ENCODE data around the gene UGT2B10. TPM values are rescaled to one million over a fixed set of nuclear protein-coding genes. Genes with fewer than 3 reads are reported as not detected.

Gene UGT2B10
- total and polyA plus RNA-seq, 2 of the 13 experiments (the other 11 are each of a cell fraction or from before 2014, with no cell fraction given) = 107 to 148 TPM

GRCh38 chr4:68865188-68865638, 49.4 kb downstream of the UGT2B10 start (continued):
- TF ChIP-seq, protein P1, sequence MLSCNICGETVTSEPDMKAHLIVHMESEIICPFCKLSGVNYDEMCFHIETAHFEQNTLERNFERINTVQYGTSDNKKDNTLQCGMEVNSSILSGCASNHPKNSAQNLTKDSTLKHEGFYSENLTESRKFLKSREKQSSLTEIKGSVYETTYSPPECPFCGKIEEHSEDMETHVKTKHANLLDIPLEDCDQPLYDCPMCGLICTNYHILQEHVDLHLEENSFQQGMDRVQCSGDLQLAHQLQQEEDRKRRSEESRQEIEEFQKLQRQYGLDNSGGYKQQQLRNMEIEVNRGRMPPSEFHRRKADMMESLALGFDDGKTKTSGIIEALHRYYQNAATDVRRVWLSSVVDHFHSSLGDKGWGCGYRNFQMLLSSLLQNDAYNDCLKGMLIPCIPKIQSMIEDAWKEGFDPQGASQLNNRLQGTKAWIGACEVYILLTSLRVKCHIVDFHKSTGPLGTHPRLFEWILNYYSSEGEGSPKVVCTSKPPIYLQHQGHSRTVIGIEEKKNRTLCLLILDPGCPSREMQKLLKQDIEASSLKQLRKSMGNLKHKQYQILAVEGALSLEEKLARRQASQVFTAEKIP (CRISPR knock-in tag; IDR thresholded peaks at IDR 0.05; ENCODE audit: borderline replicate concordance) = no peak
- TF ChIP-seq, protein P2, sequence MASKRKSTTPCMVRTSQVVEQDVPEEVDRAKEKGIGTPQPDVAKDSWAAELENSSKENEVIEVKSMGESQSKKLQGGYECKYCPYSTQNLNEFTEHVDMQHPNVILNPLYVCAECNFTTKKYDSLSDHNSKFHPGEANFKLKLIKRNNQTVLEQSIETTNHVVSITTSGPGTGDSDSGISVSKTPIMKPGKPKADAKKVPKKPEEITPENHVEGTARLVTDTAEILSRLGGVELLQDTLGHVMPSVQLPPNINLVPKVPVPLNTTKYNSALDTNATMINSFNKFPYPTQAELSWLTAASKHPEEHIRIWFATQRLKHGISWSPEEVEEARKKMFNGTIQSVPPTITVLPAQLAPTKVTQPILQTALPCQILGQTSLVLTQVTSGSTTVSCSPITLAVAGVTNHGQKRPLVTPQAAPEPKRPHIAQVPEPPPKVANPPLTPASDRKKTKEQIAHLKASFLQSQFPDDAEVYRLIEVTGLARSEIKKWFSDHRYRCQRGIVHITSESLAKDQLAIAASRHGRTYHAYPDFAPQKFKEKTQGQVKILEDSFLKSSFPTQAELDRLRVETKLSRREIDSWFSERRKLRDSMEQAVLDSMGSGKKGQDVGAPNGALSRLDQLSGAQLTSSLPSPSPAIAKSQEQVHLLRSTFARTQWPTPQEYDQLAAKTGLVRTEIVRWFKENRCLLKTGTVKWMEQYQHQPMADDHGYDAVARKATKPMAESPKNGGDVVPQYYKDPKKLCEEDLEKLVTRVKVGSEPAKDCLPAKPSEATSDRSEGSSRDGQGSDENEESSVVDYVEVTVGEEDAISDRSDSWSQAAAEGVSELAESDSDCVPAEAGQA (IDR thresholded peaks at IDR 0.05; ENCODE audit: low read depth) = no peak
- TF ChIP-seq, protein P2 (CRISPR knock-in tag; IDR thresholded peaks at IDR 0.05; ENCODE audit: borderline replicate concordance) = no peak
- TF ChIP-seq TBL1XR1 (IDR thresholded peaks at IDR 0.05; ENCODE audit: borderline replicate concordance, low read length, partially characterized antibody) = no peak
- TF ChIP-seq FIP1L1 (IDR thresholded peaks at IDR 0.05; ENCODE audit: borderline replicate concordance, insufficient read depth, low read depth, low read length) = no peak
- no peak for TF ChIP-seq SNAPC4 (CRISPR knock-in tag; IDR thresholded peaks at IDR 0.05)
- no peak for TF ChIP-seq TP53 (CRISPR knock-in tag; conservative IDR thresholded peaks at IDR 0.05)
- no peak for TF ChIP-seq ZNF839 (CRISPR knock-in tag; IDR thresholded peaks at IDR 0.05; ENCODE audit: borderline replicate concordance)
- no peak for TF ChIP-seq MBNL3 (CRISPR knock-in tag; conservative IDR thresholded peaks at IDR 0.05)
- no peak for TF ChIP-seq ARNT (IDR thresholded peaks at IDR 0.05)
- no peak for TF ChIP-seq ARNT2 (CRISPR knock-in tag; IDR thresholded peaks at IDR 0.05; ENCODE audit: low read depth)
- no peak for TF ChIP-seq SMARCC2 (IDR thresholded peaks at IDR 0.05)
- TF ChIP-seq RARG (CRISPR knock-in tag; IDR thresholded peaks at IDR 0.05; ENCODE audit: low read depth) = no peak
- TF ChIP-seq ZKSCAN1 (IDR thresholded peaks at IDR 0.05; ENCODE audit: low read length) = no peak
- TF ChIP-seq ZBTB39 (CRISPR knock-in tag; IDR thresholded peaks at IDR 0.05) = no peak
